ENCODE data around the gene PBRM1. TPM values are rescaled to one million over a fixed set of nuclear protein-coding genes. Genes with fewer than 3 reads are reported as not detected.

PBRM1 gene
- total and polyA plus RNA-seq, 2 experiments from 2014 or later = 50.9 to 77.4 TPM

DNA sequence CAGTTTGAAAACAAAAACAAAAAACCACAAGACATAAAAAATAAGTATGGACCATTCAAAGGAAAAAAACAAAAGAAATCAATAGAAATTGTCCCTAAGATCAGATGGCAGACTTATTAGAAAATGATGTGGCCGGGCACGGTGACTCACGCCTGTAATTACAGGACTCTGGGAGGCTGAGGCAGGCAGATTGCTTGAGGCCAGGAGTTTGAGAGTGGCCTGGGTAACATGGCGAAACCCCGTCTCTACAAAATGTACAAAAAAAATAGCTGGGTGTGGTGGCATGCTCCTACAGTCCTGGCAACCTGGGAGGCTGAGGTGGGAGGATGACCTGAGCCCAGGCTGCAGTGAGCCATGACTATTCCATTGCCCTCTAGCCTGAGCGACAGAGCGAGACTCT, 36.8 kb upstream of the PBRM1 start:
- Histone ChIP-seq H3K4me3 (no peak overlapping the region), H3K36me3 (replicated peaks; ENCODE audit: insufficient read depth, low read depth) (no peaks in the 10 kb centered on the region), H3K9me3 (ENCODE audit: low read depth) (no peaks in the 10 kb centered on the region), H3K4me2 (no peak overlapping the region), H3K9me2 (replicated peaks; ENCODE audit: insufficient read depth) (no peaks in the 10 kb centered on the region), H3K27ac (no peak overlapping the region), H4K20me1 (ENCODE audit: insufficient read depth, poor library complexity, severe bottlenecking) (no peaks in the 10 kb centered on the region), H3K79me2 (no peaks in the 10 kb centered on the region), H3K27me3 (no peaks in the 10 kb centered on the region), H3K4me1 (ENCODE audit: insufficient read depth) (no peaks in the 10 kb centered on the region), H2AFZ (no peak overlapping the region)
- 94% methylated on average over 7 of the region's 7 CpGs for WGBS (ENCODE audit: low lambda C conversion rate, missing lambda C conversion rate)
- TF ChIP-seq, protein P1, sequence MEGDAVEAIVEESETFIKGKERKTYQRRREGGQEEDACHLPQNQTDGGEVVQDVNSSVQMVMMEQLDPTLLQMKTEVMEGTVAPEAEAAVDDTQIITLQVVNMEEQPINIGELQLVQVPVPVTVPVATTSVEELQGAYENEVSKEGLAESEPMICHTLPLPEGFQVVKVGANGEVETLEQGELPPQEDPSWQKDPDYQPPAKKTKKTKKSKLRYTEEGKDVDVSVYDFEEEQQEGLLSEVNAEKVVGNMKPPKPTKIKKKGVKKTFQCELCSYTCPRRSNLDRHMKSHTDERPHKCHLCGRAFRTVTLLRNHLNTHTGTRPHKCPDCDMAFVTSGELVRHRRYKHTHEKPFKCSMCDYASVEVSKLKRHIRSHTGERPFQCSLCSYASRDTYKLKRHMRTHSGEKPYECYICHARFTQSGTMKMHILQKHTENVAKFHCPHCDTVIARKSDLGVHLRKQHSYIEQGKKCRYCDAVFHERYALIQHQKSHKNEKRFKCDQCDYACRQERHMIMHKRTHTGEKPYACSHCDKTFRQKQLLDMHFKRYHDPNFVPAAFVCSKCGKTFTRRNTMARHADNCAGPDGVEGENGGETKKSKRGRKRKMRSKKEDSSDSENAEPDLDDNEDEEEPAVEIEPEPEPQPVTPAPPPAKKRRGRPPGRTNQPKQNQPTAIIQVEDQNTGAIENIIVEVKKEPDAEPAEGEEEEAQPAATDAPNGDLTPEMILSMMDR (IDR thresholded peaks at IDR 0.05; ENCODE audit: poor library complexity) = no peak
- TF ChIP-seq EZH2phosphoT487 (IDR thresholded peaks at IDR 0.05; ENCODE audit: low read depth, severe bottlenecking, unreplicated experiment) (no peak), EZH2 (IDR thresholded peaks at IDR 0.05; ENCODE audit: borderline replicate concordance) (no peak)
- DNase-seq (ENCODE audit: low spot score) = no peak

DNA sequence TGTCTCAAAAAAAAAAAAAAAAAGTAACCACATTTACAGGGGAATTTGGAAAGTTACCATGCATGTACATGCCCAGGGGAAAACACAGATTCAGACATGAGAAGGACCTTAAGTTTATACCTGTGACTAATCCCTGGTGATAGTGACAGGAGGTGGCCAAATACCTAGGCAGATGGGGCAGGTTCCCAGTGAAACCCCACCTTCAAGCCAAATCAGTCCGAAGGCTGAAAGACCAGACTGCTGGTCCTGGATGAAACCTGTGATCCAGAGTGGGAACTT, 36.0 kb upstream of the PBRM1 start:
- H3K4me1 ChIP-seq (ENCODE audit: insufficient read depth) = no peaks in the 10 kb centered on the region
- no peak overlapping the region for H2AFZ ChIP-seq
- no peaks in the 10 kb centered on the region for H3K27me3 ChIP-seq
- H3K9me3 ChIP-seq (ENCODE audit: low read depth) = no peaks in the 10 kb centered on the region
- no peak overlapping the region for H3K4me3 ChIP-seq
- H3K9me2 ChIP-seq (replicated peaks; ENCODE audit: insufficient read depth) = no peaks in the 10 kb centered on the region
- no peak overlapping the region for H3K27ac ChIP-seq
- no peak overlapping the region for H3K4me2 ChIP-seq
- H3K36me3 ChIP-seq (replicated peaks; ENCODE audit: insufficient read depth, low read depth) = no peaks in the 10 kb centered on the region
- no peaks in the 10 kb centered on the region for H4K20me1 ChIP-seq (ENCODE audit: insufficient read depth, poor library complexity, severe bottlenecking)
- H3K79me2 ChIP-seq = no peaks in the 10 kb centered on the region
- TF ChIP-seq EZH2 (IDR thresholded peaks at IDR 0.05; ENCODE audit: borderline replicate concordance) (no peak), EZH2phosphoT487 (IDR thresholded peaks at IDR 0.05; ENCODE audit: low read depth, severe bottlenecking, unreplicated experiment) (no peak)
- TF ChIP-seq, protein P1 (IDR thresholded peaks at IDR 0.05; ENCODE audit: poor library complexity) = no peak
- no peak for DNase-seq (ENCODE audit: low spot score)
- WGBS (ENCODE audit: low lambda C conversion rate, missing lambda C conversion rate) = 100% methylated on average over 1 of the region's 1 CpG

DNA sequence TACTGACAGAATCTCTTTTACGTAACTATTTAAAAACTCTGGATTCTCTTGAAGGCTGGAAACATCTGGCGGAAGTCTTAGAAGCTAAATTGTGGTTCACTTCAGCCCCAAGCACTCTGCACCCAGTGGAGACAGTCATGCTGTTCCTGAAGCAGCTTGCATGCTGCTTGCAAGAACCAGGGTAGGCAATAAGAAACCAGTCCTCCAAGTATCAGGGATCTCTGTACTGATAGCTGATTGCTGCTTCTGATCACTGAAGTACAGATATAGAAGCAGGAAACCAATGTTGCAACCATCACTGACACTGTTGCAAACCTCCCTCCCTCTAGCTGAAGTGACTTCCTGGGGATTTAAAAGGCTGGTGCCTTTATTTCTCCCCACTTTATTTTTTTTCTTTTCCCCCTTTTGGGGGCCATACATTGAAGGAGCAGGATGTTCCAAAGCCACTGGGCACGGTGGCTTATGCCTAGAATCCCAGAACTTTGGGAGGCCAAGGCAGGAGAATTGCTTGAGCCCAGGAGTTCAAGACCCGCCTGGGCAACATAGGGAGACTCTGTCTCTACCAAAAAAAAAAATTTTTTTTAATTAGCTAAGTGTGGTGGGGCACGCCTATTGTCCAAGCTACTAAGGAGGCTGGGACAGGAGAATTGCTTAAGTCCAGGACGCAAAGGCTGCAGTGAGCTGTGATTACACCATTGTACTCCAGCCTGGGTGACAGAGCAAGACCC, 35.5 kb upstream of the PBRM1 start:
- Histone ChIP-seq H3K79me2 (no peaks in the 10 kb centered on the region), H3K36me3 (replicated peaks; ENCODE audit: insufficient read depth, low read depth) (no peaks in the 10 kb centered on the region), H3K9me3 (ENCODE audit: low read depth) (no peaks in the 10 kb centered on the region), H2AFZ (no peak overlapping the region), H3K4me1 (ENCODE audit: insufficient read depth) (no peaks in the 10 kb centered on the region), H3K27ac (no peak overlapping the region), H3K4me2 (no peak overlapping the region), H3K4me3 (no peak overlapping the region), H3K9me2 (replicated peaks; ENCODE audit: insufficient read depth) (no peaks in the 10 kb centered on the region), H4K20me1 (ENCODE audit: insufficient read depth, poor library complexity, severe bottlenecking) (no peaks in the 10 kb centered on the region), H3K27me3 (no peaks in the 10 kb centered on the region)
- 94% methylated on average over 6 of the region's 6 CpGs for WGBS (ENCODE audit: low lambda C conversion rate, missing lambda C conversion rate)
- DNase-seq (ENCODE audit: low spot score) = no peak
- TF ChIP-seq EZH2 (IDR thresholded peaks at IDR 0.05; ENCODE audit: borderline replicate concordance) (no peak), EZH2phosphoT487 (IDR thresholded peaks at IDR 0.05; ENCODE audit: low read depth, severe bottlenecking, unreplicated experiment) (no peak)
- TF ChIP-seq, protein P1 (IDR thresholded peaks at IDR 0.05; ENCODE audit: poor library complexity) = no peak

DNA sequence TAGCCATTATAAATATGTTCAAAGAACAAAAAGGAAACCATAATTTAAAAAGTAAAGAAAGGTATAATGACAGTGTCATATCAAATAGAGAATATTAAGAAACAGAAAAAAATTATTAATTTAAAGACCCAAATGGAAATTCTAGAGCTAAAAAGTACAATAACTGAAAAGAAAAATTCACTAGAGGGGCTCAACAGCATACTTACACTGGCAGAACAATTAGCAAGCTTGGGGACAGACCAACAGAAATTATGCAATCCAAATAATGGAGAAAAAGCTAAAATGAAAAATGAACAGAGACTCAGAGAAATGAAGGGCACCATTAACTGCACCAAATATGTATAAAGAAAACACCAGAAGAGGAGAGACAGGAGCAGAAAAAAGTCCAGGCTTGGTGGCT, 33.9 kb upstream of the PBRM1 start:
- Histone ChIP-seq H3K27ac (no peak overlapping the region), H3K9me2 (replicated peaks; ENCODE audit: insufficient read depth) (no peaks in the 10 kb centered on the region), H3K4me1 (ENCODE audit: insufficient read depth) (no peaks in the 10 kb centered on the region), H3K79me2 (no peaks in the 10 kb centered on the region), H3K4me2 (no peak overlapping the region), H4K20me1 (ENCODE audit: insufficient read depth, poor library complexity, severe bottlenecking) (no peaks in the 10 kb centered on the region), H2AFZ (no peak overlapping the region), H3K27me3 (no peaks in the 10 kb centered on the region), H3K9me3 (ENCODE audit: low read depth) (no peaks in the 10 kb centered on the region), H3K36me3 (replicated peaks; ENCODE audit: insufficient read depth, low read depth) (no peaks in the 10 kb centered on the region), H3K4me3 (no peak overlapping the region)
- no peak for DNase-seq (ENCODE audit: low spot score)
- no peak for TF ChIP-seq EZH2phosphoT487 (IDR thresholded peaks at IDR 0.05; ENCODE audit: low read depth, severe bottlenecking, unreplicated experiment)
- TF ChIP-seq, protein P1 (IDR thresholded peaks at IDR 0.05; ENCODE audit: poor library complexity) = no peak
- no peak for TF ChIP-seq EZH2 (IDR thresholded peaks at IDR 0.05; ENCODE audit: borderline replicate concordance)
